ENCODE data around the gene TNFRSF14.
"Not testable (repeated sequence)": the region's sequence is repeated elsewhere in the genome, so short reads cannot be mapped to it uniquely, and the experiment has no call there.

The TNFRSF14 gene

DNA sequence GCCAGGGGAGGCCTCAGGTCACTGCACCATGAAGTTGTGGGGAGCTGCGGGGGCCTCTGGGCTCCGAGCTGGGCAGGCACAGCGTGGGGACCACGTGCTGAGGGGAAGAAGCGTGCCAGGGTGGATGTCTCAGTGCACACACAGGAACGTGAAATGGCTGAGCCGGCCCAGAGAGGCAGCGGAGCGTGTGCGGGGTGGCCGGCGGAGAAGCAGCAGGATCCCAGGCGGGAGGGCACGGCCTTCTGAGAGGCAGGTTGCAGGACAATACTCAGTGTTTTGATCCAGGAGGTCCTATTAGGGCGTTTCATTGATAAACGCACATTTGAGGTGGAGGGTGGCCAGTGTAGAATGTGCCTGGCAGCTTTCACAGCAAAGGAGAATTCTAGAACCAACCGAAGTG lies 12.9 kb downstream of the TNFRSF14 start:
- DNase-seq = no peak

DNA sequence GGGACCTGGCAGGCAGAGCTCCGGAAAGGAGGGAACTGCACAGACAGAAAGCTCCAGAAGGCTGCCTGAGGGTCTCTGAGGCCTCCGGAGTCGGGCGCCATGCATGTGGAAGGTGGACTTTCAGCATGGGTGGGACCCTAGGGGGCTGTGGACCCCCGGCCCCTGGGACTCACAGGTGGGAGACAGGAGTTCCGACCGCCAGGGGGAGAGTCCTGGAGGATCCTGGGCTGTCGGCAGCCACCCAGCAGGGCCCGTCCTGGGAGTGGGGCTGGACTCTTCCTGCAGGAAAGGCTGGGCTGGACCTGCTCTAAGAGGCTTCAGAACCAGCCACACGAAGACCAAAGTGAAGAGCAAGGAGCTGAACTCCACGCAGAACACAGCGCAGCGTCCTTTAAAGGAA lies 13.5 kb downstream of the TNFRSF14 start:
- DNase-seq = not testable (repeated sequence)

DNA sequence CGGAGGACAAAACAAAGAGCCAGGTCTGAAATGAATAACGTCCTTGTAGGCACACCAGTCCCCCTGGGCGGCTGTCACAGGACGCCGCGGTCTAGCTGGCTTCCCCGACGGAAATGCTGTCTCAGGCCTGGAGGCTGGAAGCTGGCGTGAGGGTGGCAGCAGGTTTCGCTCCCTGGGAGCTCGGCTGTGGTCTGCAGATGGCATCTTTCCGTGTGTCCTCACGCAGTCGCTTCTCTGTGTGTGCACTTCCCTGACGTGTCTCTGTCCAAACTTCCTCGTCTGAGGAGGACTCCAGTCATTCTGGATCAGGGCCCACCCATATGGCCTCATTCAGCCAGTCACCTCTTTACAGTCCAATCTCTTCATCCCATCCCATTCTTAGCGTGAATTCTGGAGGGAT lies 14.2 kb downstream of the TNFRSF14 start:
- no peak for DNase-seq

DNA sequence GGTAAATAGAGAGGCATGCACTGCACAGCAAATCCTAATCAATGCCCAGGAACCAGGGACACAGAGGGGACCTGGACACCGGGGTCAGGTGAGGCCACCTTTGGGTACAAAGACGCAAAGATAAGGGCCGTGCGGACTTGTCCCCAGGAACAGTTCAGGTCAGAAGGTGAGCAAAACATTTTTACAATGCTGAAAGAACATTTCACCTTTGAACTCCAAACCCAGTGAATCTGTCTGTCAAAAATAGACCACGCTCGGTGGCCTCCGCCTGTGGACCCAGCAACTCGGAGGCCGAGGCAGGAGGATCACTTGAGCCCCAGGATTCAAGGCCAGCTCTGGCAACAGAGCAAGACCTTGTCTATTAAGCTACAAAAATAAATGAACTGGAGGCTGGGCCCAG lies 15.2 kb downstream of the TNFRSF14 start:
- no peak for DNase-seq

DNA sequence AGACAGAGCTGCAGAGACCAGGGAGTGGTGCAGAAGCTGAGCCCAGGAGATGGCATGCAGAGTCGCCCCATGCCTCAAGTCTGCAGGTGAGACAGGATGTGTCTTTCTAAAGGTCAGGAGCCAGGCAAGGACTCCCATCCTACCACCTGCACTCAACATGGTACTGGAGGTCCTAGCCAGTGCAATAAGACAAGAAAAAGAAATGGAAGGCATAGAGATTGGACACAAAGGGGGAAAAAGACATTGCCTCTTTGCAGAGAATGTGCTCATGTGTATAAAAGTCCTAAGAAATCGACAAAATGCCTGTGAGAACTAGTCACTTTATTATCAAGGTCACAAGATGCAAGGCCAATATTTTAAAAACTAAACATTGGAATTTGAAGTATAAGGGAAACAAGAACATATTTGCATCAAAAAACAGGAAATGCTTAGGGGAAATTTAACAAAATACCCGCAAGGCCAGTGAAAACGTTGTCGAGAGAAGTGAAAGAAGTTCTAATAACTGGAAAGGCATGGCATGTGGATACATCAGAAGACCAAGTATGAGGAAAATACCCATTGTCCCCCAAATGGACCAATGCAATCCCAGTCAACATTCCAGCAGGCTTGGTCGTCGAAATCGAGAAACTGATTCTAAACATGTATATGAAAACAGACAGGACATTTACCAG lies 17.2 kb downstream of the TNFRSF14 start:
- DNase-seq = no peak

DNA sequence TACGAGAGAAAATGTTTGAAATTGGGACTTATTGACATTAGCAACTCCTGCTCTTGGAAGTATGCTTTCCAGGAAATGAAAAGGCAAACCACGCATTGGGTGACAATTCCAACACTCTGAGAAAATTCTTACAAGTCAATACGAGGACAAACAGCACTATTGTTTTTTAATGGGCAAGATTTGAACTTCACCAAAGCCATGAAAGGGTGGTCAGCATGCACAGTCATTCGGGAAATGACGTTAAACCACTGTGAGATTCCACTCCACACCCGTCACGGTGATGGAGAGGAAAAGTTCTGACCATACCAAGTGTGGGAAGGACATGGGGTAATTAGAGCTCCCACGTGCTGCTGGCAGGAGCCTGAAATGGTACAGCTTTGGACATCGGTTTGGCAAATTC lies 18.2 kb downstream of the TNFRSF14 start:
- DNase-seq = no peak

DNA sequence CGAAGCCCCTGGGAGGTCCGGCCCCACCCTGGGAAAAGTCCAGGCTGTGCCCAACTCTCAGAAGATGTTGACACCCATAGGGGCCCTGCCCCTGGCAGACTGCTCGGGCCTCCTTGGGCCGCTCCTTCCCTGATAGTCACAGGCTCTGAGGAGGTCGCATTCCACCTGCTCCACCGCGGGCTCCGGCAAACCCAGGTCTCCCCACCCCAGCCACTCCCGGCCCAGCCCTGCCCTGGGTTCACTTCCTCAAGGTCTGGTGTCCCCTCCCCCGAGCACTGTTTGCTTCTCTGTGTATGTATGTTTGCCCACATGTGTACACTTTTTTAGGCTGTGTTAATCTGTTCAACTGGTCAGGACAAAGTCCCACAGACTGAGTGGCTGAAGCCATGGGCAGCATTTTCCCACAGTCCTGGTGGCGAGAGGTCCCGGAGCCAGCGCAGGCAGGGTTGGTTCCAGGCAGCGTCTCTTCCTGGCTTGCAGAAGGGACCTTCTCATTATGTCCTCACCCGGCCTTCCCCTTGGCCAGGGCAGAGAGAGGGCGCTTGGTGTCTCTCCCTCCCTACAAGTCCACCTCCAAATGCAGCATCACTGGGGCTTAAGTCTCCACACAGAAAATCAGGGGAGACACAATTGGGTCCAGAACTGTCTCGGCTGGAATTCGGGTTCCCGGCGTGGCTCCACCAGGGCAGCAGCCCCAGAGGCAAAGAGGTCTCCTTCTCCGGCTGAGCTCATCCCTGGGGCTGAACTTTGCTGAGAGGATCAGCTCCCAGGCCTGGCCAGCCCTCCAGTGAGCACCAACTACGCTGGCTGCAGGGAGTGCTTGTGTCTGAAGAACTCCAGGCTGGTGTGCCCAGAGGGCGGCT lies 19.9 kb downstream of the TNFRSF14 start:
- peak; percentile 3 for DNase-seq

DNA sequence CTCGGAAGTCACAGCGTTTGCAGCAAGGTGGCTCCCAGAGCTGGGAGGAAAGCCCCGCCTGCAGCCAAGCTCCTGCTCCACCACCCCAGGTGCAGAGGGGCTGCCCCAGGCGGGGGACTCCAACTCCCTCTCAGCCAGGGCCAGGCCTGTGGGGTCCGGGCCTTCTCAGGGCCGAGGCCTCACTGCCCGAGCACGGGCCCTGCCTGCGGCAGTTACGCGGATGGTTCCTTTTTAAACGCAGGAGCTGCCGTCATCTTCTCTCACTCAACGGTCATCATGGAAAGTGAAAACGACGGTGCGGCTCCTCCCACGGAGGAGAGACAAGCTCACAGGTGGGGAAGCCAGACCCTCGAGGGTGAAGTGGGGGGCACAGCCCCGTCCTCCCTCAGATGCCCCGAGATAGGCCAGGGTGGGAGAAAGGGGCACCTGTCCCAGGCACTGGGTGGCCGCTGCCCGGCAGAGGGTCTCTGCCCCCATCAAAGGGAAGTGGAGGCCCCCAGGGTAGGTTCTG lies 21.4 kb downstream of the TNFRSF14 start:
- peak; percentile 39 for DNase-seq

DNA sequence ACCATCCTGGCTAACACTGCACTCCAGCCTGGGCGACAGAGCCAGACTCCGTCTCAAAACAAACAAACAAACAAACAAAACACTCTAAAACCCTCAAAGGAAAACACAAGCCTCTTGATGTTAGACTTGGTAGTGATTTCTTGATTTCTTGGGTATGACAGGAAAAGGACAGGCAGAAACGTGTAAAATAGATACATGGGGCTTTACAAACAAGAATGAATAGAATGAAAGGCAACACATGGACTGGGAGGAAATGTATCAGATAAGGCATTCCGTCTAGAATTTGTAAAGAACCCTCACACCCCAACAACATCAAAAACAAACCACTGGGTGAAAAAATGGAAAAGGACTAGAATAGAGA lies 22.6 kb downstream of the TNFRSF14 start:
- DNase-seq = no peak

DNA sequence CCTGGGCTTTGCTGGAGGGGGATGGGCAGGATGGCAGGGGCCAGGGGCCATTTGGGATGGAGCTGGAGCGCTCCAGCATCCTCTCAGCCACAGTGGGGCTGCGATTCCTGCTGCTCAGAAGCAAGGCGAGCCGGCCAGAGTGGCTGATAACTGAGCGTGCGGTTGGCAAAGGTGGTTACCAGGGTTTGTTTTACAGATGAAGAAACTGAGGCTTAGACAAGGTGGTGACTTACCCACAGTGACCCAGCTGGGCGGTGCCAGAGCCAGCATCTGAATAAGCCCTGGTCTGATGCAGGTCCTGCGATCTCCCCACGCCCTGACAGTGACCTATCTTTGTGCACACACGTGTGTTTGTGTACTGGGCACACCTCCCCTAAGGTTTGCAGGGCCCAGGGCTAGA lies 24.5 kb downstream of the TNFRSF14 start:
- DNase-seq = no peak

DNA sequence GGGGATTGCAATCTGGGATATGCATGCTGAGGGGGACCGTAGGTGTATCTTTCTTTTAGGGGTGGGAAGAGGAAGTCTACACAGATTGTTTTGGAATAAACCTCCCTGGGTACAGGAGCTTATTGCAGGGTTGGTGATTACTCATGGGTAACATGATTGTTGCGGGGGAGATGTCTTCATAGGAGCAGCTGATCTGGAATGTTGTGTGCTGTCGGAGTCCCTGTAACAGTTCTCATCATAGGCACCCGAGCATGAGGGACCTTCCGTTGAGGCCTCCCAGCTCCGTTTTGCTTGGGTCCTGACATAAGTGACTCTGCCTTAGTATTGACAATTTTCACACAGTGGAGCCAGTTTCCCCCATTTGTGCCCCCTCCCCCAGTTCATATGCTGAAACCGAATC lies 26.2 kb downstream of the TNFRSF14 start:
- DNase-seq = no peak

DNA sequence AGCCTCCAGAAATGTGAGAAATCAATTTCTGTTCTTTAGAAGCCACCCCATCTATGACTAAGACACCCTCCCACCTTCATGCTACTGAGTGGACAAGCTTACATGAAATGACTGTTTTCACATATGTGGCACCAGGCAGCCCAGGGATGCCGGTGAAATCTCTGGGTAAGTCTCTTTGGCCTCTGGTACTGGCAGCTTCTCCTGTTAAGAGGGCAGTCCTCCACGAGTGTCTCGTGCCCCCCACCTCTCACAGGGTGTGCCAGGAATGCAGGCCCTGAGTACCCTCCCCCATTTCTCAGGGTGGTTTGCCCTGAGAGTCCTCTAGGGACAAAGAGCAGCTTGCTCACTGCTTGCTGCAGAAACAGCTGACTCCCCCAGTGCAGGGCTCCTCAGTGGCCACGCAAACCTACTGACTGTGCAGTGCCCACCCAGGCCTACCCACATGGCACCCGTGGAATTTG lies 27.2 kb downstream of the TNFRSF14 start:
- no peak for DNase-seq

DNA sequence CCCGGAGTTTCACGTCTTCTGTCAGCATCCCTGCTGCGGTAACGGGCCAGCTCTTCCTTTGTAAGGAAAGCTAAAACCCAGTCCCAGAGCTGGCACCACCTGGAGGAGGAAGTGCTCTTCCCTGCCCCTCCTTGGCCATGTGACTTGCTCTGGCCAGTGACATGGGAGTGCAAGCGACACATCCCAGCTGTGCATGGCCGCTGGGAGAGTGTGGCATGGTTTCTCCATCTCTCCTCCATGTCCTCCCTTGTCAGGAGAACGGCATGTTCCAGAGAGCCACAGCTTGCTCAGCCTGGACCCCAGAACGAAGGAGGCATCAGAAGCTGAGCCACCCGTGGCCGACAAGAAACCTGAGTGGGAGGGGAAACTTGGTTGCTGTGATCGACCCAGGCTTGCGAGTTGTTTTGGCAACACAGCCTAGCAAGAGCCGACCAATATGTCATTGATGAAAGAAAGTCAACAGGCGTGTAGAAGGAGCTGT lies 27.7 kb downstream of the TNFRSF14 start:
- peak; percentile 59 for DNase-seq

DNA sequence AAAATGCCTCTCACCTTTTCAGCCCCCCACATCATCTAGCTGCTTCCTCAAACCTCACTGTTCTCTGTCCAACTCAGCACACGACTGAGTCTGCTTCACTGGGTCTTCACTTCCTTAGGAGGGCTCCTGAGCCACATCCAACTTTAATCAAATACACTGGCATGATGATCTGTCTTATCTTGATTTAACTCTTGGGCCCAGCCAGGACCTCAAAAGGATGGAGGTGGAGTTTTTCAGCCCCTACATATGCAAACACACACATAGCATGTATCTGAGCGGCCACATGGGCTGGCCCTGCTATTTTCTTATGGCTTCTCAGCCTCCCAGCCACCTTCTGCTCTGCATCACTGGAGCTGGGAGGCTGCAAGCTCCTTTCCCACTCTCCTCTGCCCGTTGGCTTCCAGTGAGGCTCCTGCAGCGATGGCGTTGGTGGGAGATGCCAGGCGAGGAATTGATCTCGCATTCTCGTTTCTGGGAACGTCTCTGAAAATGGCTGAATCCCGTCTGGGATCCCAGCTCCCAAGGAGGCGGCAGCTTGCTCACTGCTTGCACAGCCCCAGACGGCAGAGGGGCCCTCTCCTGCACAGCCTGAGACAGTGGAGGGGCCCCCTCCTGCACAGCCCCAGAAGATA lies 28.6 kb downstream of the TNFRSF14 start:
- no peak for DNase-seq

DNA sequence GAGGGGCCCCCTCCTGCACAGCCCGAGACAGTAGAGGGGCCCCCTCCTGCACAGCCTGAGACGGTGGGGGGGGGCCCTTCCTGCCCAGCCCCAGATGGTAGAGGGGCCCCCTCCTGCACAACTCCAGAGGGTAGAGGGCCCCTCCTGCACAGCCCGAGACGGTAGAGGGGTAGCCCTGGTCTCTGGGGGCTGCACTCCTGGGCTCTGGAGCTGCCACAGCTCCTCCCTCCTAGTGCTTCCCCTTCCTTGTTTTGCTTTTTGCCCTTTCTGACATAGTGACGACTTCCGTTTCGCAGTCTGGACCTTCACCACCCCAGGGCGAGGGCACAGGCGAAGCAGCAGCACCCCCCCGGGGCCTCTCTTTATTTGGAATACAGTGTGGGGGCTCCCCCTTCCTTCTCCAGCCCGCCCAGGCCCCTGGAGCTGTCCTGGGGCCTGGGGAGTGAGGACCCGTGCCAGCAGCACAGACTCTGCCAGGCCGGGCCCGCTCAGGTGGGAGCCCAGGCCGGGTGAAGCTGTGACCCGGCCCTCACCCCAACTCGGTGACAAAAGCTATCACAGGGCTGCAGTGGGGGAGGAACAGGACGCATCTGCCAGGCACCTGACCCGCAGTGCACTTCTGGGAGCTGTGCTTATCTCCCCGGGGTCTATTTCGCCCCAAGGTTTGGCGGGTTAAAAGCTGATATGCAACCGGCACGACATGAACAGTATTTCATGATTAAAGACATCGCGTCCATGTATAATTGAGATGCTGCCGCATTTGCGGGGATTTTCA lies 29.3 kb downstream of the TNFRSF14 start:
- peak; percentile 80 for DNase-seq

DNA sequence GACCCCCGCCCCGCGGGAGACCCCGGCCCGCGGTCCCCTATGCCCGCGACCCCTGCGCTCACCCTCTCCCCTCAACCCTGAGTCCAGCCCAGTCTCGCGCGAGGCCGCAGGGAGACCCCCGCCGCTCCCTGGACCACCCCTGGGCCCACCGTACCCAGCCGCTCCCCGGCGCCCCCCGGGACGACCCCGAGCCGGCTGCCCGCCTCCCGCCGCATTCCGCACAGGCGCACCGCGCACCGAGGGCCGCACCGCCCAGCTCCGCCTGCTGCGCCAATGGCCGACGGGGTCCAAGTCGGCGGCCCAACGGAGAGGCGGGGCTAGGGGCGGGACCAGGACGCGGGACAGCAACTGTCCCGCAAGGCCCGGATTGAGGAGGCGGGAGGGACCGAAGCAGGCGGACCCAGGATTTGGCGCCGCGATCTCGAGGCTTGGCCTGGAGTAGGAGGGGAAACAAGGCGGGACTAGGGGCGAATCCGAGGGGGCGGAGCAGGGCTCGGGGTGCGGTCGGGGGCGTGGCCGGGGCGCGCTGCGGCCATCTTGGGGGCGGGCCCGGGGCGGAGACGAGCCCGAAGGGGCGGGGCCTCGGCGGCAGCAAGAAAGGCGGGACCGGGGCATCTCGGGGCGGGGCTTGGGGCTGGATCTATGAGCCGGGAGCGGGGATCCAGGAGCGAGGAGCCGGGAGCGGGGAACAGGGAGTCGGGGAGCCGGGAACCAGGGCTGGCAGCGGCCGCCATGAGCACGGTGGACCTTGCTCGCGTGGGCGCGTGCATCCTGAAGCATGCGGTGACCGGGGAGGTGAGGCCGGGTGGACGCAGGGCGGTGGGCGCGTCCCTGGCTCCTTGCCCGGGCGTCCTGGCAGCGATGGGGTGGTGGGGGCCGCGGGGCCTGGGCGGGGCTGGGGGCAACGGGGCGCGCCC lies 30.2 kb downstream of the TNFRSF14 start, which contains the start of gene PRXL2B:
TSS of gene PRXL2B (plus strand) at position 624 of the 917 bp plus-strand sequence. CDS start at position 733, 109 bp downstream.
- DNase-seq = peak; percentile 99

DNA sequence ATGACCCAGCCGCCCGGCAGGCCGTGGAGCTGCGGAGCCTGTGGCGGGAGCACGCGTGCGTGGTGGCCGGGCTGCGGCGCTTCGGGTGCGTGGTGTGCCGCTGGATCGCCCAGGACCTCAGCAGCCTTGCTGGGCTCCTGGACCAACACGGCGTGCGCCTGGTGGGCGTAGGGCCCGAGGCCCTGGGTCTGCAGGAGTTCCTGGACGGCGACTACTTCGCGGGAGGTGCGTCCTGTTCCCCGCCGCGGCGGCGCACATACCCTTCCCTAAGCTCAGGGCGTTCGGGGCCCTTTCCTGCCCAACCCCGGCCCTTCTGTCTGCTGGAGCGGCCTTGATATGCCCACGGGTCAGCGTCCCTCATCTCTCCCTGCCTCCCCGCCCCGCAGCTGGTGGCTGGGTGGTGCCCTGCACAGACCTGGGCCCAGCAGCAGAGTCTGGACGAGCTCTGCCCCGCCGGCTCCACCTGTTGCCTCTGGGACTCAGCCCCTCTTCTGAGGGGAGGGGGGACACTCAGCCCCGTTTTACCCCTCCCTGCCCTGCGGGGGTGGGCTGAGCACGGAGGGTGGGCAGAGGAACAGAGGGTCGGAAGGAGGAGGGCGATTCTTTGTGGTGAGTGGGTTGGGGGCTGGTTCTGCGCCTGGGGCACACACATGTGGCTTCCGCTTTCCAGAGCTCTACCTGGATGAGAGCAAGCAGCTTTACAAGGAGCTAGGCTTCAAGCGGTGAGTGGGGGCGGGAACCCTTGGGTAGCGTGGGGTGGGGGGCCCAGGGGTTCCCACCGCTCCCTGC lies 31.1 kb downstream of the TNFRSF14 start:
- peak; percentile 58 for DNase-seq

DNA sequence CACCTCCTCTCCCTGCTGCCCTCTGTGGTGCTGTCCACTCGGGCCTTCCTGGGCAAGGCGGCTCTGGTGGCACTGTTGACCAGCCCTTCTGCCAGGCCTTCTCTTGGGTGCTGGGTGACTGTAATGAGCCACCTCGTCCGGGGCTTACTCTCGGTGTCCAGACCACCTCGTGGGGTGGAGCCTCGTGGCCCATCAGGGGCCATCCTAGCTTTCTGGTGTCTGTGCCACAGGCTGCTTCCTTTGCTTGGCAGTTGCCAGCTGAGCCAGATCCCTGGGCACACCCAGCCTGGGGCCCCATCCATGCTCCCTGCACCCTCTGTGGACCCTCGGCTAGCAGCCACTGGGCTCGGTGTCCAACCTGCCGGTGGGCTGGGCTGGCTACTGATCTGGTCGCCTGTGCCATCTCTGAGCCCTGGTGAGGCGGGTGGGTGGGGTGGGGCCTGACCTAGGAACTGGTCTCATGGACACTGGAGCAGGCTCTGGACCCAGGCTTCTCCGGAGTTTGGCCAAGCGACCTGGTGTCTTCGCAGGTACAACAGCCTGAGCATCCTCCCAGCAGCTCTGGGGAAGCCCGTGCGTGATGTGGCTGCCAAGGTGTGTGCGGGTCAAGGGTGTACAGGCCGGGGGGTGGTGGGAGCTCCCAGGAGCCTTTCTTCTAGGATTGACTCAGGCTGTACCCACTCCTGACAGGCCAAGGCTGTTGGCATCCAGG lies 31.8 kb downstream of the TNFRSF14 start:
- no peak for DNase-seq

DNA sequence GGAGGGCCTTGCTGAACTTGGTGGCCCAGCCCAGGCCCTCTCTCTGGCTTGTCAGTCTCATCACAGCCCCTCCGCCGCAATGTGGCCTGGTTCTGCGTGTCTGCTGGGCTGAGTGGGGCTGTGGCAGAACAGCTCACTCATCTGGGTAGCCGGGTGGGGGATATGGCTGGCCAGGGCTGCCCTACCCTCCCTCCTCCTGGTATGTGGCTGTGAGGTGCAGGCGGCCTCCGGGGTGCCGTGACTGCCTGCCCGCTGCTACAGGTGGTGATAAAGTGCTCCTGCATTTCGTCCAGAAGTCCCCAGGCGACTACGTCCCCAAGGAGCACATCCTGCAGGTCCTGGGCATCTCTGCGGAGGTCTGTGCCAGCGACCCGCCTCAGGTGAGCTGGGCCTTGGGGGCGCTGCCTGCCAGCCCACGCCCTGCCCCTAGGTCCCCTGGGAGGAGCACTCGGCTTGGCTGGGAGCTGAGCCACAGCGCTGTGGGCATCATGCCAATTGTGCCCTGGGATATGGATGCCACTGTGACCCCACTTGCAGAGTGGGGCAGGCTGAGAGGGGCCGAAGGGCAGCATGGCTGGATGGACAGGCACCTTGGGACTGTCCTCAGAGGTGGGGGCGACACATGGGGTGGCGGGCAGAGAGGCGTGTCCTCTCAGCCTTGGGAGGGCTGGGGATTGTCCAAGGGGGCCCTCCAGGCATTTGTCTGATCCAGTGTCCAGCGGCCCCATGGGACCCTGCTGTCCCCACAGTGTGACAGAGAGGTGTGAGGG lies 32.7 kb downstream of the TNFRSF14 start:
- DNase-seq = no peak
